TTC549 (cell line): ENCODE results near the gene BCKDHB.

Source experiments
- FAIRE-seq: peaks from 2 replicates; lab custom pipeline; 2012; peaks lifted over from hg19 to GRCh38; lab: Jason Lieb, UNC

The BCKDHB gene

GRCh38 chr6:80331974-80332373 is 225.5 kb downstream of the BCKDHB start:
- no peak for FAIRE-seq

GRCh38 chr6:80333342-80333741 is 226.9 kb downstream of the BCKDHB start:
- FAIRE-seq, result no peak

- no peak for FAIRE-seq
Observed at GRCh38 chr6:80335121-80335531, 228.7 kb downstream of the BCKDHB start.

GRCh38 chr6:80336911-80337310 is 230.4 kb downstream of the BCKDHB start:
- no peak for FAIRE-seq

GRCh38 chr6:80338201-80338836 is 231.8 kb downstream of the BCKDHB start:
- no peak for FAIRE-seq

GRCh38 chr6:80339421-80339820 is 232.9 kb downstream of the BCKDHB start:
- no peak for FAIRE-seq

- FAIRE-seq, result no peak
Observed at GRCh38 chr6:80340280-80340679, 233.8 kb downstream of the BCKDHB start.

- FAIRE-seq, result no peak
Observed at GRCh38 chr6:80340686-80341085, 234.2 kb downstream of the BCKDHB start.

- FAIRE-seq, result no peak
Observed at GRCh38 chr6:80341330-80341729, 234.9 kb downstream of the BCKDHB start.

- no peak for FAIRE-seq
Observed at GRCh38 chr6:80343511-80343910, 237.0 kb downstream of the BCKDHB start.

GRCh38 chr6:80347101-80347500 is 240.6 kb downstream of the BCKDHB start:
- no peak for FAIRE-seq

GRCh38 chr6:80348263-80348662 is 241.8 kb downstream of the BCKDHB start:
- no peak for FAIRE-seq

- no peak for FAIRE-seq
Observed at GRCh38 chr6:80356000-80356399, 249.5 kb downstream of the BCKDHB start.

- FAIRE-seq, result no peak
Observed at GRCh38 chr6:80356545-80356944, 250.1 kb downstream of the BCKDHB start.

- FAIRE-seq, result no peak
Observed at GRCh38 chr6:80357081-80357480, 250.6 kb downstream of the BCKDHB start.

- FAIRE-seq, result no peak
Observed at GRCh38 chr6:80357674-80358073, 251.2 kb downstream of the BCKDHB start.

GRCh38 chr6:80363501-80364122 is 257.1 kb downstream of the BCKDHB start:
- FAIRE-seq, result no peak

GRCh38 chr6:80364149-80364548 is 257.7 kb downstream of the BCKDHB start:
- FAIRE-seq, result no peak

GRCh38 chr6:80366051-80366450 is 259.6 kb downstream of the BCKDHB start:
- no peak for FAIRE-seq

- FAIRE-seq, result no peak
Observed at GRCh38 chr6:80366714-80367113, 260.2 kb downstream of the BCKDHB start.

- FAIRE-seq, result no peak
Observed at GRCh38 chr6:80376411-80376810, 269.9 kb downstream of the BCKDHB start.

- no peak for FAIRE-seq
Observed at GRCh38 chr6:80380566-80380965, 274.1 kb downstream of the BCKDHB start.

GRCh38 chr6:80382811-80383210 is 276.3 kb downstream of the BCKDHB start:
- FAIRE-seq, result no peak

- no peak for FAIRE-seq
Observed at GRCh38 chr6:80388507-80388906, 282.0 kb downstream of the BCKDHB start.
